ENCODE results near the gene SMIM35.

SMIM35 gene

DNA sequence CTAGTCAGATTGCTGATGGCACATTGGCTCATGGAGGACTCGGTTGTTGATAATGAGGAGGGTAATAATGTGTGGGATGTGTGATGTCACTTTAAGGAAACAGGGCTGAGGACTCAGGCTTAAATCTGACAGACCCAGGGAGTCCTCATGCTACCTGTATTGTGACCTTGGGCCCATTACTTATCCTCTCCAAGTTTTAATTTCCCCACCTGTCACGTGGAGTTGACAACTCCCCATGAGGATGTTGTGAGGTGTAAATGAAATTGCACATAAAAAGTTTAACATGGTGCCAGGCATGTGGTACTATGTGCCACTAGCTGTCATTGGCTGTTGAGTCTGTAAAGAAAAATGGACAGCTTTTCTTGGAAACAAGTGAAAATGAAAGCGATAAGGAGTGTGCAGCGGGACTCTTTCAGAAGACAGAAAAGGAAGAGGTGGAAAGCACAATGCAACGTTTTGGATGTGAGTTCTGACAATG lies 85.2 kb downstream of the SMIM35 start:
- no peak for DNase-seq
- Mint-ChIP-seq H3K36me3 (ENCODE audit: low read depth) (no peaks in the 10 kb centered on the region), H3K9me3 (peaks cover 4% of the 10 kb centered on the region), H3K4me3 (no peak overlapping the region), H3K4me1 (peaks cover 7% of the 10 kb centered on the region), H3K27me3 (ENCODE audit: low read depth, poor library complexity) (peaks cover 20% of the 10 kb centered on the region), H3K27ac (no peak overlapping the region)
- TF ChIP-seq, protein P1, sequence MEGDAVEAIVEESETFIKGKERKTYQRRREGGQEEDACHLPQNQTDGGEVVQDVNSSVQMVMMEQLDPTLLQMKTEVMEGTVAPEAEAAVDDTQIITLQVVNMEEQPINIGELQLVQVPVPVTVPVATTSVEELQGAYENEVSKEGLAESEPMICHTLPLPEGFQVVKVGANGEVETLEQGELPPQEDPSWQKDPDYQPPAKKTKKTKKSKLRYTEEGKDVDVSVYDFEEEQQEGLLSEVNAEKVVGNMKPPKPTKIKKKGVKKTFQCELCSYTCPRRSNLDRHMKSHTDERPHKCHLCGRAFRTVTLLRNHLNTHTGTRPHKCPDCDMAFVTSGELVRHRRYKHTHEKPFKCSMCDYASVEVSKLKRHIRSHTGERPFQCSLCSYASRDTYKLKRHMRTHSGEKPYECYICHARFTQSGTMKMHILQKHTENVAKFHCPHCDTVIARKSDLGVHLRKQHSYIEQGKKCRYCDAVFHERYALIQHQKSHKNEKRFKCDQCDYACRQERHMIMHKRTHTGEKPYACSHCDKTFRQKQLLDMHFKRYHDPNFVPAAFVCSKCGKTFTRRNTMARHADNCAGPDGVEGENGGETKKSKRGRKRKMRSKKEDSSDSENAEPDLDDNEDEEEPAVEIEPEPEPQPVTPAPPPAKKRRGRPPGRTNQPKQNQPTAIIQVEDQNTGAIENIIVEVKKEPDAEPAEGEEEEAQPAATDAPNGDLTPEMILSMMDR (IDR thresholded peaks at IDR 0.05) = no peak

DNA sequence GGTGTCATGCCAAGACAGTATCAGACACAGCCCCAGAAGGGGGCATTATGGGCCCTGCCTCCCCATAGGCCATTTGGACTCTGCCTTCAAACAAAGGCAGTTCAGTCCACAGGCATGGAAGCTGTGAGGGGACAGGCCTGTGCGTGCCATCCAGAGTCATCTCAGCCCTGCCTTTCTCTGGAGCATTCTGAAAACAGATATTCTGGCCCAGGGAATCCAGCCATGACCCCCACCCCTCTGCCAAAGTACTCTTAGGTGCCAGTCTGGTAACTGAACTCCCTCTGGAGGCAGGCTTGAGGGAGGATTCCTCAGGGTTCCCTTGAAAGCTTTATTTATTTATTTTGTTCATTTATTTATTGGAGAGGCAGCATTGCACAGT lies 85.9 kb downstream of the SMIM35 start:
- H3K4me3 Mint-ChIP-seq = no peak overlapping the region
- H3K9me3 Mint-ChIP-seq = peaks cover 4% of the 10 kb centered on the region
- TF ChIP-seq, protein P1 (IDR thresholded peaks at IDR 0.05) = no peak
- H3K36me3 Mint-ChIP-seq (ENCODE audit: low read depth) = no peaks in the 10 kb centered on the region
- no peak for DNase-seq
- H3K4me1 Mint-ChIP-seq = peaks cover 7% of the 10 kb centered on the region
- H3K27ac Mint-ChIP-seq = no peak overlapping the region
- H3K27me3 Mint-ChIP-seq (ENCODE audit: low read depth, poor library complexity) = peaks cover 20% of the 10 kb centered on the region

DNA sequence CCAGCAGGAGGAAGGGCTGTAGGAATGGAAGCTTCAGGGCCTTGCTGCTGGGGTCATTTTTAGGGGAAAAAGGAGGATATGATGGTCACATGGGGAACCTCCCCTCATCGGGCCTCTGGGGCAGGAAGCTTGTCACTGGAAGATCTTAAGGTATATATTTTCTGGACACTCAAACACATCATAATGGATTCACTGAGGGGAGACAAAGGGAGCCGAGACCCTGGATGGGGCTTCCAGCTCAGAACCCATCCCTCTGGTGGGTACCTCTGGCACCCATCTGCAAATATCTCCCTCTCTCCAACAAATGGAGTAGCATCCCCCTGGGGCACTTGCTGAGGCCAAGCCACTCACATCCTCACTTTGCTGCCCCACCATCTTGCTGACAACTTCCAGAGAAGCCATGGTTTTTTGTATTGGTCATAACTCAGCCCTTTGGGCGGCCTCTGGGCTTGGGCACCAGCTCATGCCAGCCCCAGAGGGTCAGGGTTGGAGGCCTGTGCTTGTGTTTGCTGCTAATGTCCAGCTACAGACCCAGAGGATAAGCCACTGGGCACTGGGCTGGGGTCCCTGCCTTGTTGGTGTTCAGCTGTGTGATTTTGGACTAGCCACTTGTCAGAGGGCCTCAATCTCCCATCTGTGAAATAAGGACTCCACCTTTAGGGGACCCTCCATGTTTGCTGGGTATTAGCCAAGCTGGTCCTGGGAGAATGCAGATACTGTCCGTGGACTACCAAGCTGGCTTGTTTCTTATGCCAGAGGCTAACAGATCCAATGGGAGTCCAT lies 86.5 kb downstream of the SMIM35 start:
- no peak for DNase-seq
- peaks cover 18% of the 10 kb centered on the region for H3K27me3 Mint-ChIP-seq (ENCODE audit: low read depth, poor library complexity)
- no peaks in the 10 kb centered on the region for H3K36me3 Mint-ChIP-seq (ENCODE audit: low read depth)
- no peak overlapping the region for H3K27ac Mint-ChIP-seq
- peaks cover 4% of the 10 kb centered on the region for H3K9me3 Mint-ChIP-seq
- H3K4me3 Mint-ChIP-seq = no peak overlapping the region
- TF ChIP-seq, protein P1 (IDR thresholded peaks at IDR 0.05) = no peak
- peaks cover 7% of the 10 kb centered on the region for H3K4me1 Mint-ChIP-seq

DNA sequence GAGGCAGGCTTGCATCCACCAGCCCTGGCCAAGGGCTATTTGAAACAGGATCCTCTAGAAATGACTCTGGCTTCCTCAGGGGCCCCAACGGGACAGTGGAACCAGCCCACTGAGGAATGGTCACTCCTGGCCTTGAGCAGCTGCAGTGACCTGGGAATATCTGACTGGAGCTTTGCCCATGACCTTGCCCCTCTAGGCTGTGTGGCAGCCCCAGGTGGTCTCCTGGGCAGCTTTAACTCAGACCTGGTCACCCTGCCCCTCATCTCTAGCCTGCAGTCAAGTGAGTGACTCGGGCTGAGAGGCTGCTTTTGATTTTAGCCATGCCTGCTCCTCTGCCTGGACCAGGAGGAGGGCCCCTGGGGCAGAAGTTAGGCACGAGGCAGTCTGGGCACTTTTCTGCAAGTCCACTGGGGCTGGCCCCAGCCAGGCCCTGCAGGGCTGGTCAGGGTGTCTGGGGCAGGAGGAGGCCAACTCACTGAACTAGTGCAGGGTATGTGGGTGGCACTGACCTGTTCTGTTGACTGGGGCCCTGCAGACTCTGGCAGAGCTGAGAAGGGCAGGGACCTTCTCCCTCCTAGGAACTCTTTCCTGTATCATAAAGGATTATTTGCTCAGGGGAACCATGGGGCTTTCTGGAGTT lies 87.3 kb downstream of the SMIM35 start:
- no peak for DNase-seq
- Mint-ChIP-seq H3K36me3 (ENCODE audit: low read depth) (no peaks in the 10 kb centered on the region), H3K27ac (no peak overlapping the region), H3K4me3 (no peak overlapping the region), H3K9me3 (peaks cover 4% of the 10 kb centered on the region), H3K27me3 (ENCODE audit: low read depth, poor library complexity) (peaks cover 12% of the 10 kb centered on the region), H3K4me1 (peaks cover 9% of the 10 kb centered on the region)
- TF ChIP-seq, protein P1 (IDR thresholded peaks at IDR 0.05) = no peak

DNA sequence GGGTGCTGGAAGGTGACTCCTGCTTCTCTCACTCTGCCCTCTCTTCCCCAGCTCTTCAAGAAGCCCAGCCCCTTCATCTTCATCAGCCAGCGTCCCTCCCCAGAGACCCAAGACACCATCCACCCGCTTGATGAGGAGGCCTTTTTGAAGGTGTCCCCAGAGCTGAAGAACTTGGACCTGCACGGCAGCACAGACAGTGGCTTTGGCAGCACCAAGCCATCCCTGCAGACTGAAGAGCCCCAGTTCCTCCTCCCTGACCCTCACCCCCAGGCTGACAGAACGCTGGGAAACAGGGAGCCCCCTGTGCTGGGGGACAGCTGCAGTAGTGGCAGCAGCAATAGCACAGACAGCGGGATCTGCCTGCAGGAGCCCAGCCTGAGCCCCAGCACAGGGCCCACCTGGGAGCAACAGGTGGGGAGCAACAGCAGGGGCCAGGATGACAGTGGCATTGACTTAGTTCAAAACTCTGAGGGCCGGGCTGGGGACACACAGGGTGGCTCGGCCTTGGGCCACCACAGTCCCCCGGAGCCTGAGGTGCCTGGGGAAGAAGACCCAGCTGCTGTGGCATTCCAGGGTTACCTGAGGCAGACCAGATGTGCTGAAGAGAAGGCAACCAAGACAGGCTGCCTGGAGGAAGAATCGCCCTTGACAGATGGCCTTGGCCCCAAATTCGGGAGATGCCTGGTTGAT lies 88.0 kb downstream of the SMIM35 start:
- no peak overlapping the region for H3K27ac Mint-ChIP-seq

More for the DNA sequence above, 88.0 kb downstream of the SMIM35 start:
- no peak for DNase-seq
- H3K4me3 Mint-ChIP-seq = no peak overlapping the region
- no peaks in the 10 kb centered on the region for H3K36me3 Mint-ChIP-seq (ENCODE audit: low read depth)
- TF ChIP-seq, protein P1 (IDR thresholded peaks at IDR 0.05) = no peak
- peaks cover 11% of the 10 kb centered on the region for H3K4me1 Mint-ChIP-seq
- H3K9me3 Mint-ChIP-seq = peaks cover 4% of the 10 kb centered on the region
- H3K27me3 Mint-ChIP-seq (ENCODE audit: low read depth, poor library complexity) = peaks cover 11% of the 10 kb centered on the region
